HG03196 (cell line): ENCODE measurements around the gene IZUMO2.
"Not testable (repeated sequence)": the region's sequence is repeated elsewhere in the genome, so short reads cannot be mapped to it uniquely, and the experiment has no call there.

Experiments
- ATAC-seq: cut with Tn5 transposase; IDR thresholded peaks from one replicate; pipeline ENCODE4 v1.9.1; 2021; ENCODE audit not compliant: unreplicated experiment

IZUMO2 gene

DNA sequence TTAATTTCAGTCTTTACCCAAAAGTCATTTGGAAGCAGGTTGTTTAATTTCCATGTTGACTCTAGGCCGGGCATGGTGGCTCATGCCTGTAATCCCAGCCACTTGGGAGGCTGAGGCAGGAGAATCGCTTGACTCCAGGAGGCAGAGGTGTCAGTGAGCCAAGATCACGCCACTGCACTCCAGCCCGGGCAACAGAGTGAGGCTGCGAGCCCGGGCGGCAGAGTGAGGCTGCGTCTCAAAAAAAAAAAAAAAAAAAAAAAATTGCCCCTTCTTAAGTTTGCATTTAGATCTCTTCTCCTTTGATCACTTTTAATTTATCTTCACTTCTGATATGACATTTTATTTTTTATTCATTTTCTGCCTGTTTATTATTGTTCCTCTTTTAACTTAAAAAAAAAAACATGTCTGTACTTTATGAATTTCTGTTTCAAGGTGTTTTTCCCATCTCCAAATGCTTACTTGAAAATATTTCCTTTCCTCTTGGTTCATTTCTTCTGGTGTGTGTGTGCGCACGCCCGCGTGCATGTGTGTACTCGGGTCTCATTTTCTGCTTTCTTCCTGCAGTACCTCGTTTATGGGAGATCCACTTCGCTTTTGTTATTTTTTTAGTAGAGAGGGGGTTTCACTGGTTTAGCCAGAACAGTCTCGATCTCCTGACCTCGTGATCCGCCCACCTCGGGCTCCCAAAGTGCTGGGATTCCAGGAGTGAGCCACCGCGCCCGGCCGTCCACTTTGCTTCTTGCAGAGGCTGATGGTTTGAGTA is 26.3 kb downstream of the IZUMO2 start:
- not testable (repeated sequence) for ATAC-seq

DNA sequence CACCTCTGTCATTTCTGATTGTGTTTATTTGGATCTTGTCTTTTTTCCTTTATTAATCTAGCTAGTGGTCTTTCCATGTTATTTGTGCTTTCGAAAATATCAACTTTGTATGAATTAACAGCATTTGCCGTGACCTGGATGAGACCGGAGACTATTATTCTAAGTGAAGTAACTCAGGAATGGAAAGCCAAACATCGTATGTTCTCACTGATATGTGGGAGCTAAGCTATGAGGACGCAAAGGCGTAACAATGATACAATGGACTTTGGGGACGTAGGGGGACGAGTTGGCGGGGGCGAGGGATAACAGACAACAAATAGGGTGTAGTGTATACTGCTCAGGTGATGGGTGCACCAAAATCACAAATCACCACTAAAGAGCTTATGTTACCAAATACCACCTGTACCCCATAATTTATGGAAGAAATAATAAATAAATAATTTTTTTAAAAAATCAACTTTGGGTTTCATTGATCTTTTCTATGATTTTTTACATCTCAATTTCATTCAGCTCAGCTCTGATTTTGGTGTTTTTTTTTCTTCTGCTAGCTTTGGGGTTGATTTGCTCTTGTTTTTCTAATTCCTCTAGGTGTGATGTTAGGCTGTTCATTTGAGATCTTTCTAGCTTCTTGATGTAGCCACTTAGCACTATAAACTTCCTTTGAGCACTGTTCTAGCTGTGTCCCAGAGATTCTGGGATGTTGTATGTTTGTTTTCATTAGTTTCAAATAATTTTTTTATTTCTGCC is 27.1 kb downstream of the IZUMO2 start:
- ATAC-seq, result not testable (repeated sequence)

DNA sequence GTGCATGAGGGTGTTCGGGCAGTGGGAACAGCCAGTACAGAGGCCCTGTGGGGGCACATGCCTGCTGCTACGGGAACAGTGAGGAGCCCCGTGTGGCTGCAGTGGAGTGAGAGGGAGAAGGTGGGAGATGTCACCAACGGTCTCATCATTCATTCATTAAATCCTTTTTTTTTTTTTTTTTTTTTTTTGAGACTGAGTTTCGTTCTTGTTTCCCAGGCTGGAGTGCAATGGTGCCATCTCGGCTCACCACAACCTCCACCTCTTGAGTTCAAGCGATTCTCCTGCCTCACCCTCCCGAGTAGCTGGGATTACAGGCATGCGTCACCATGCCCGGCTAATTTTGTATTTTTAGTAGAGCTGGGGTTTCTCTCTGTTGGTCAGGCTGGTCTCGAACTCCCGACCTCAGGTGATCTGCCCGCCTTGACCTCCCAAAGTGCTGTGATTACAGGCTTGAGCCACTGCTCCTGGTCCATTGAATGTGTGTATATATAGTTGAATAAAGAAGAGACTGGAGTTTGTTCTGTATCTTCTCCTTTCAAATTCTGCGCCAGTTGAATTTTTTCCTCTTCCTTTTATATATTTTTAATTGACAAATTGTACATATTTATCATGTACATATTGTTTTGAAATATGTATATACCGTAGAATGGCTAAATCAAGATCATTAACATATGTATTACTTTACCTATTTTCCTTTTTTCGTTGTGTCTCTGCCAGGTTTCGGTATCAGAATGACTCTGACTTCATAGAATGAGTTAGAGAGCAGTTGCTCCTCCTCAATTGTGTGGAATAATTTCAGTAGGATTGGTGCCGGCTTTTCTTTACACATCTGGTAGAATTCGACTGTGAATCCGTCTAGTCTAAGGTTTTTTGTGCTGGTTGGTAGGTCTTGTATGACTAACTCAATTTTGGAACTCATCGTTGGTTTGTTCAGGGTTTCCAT is 28.0 kb downstream of the IZUMO2 start:
- ATAC-seq, result not testable (repeated sequence)

GRCh38 chr19:50133518-50134492 is 29.3 kb downstream of the IZUMO2 start:
- not testable (repeated sequence) for ATAC-seq

DNA sequence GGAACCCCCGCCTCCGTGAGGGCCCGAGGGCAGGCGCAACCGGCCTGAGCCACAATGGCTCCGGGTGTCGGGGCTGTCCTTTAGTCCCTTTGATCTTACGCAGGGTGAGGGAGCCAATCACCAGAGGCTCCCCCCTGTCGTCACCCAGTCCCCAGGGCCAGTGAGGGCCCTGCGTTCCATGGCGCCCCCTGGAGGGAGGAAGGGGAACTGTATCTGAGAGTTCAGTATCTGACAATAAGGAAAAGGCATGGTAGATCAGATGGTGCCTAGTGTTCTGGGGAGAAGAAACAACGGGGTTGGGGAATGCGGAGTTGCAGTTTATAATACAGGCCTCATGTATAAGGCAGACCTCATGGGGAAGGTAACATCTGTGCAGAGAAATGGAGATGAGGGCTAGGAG is 59.1 kb downstream of the IZUMO2 start:
- not testable (repeated sequence) for ATAC-seq

DNA sequence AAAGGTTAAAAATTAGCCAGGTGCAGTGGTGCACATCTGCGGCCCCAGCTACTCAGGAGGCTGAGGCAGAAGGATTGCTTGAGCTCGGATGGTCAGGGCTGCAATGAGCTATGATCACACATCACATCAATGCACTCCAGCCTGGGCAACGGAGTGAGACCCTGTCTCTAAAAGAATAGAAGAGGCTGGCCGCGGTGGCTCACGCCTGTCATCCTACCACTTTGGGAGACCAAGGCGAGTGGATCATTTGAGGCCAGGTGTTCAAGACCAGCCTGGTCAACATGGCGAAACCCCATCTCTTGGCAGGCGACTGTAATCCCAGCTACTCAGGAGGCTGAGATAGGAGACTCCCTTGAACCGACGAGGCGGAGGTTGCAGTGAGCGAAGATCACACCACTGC is 59.7 kb downstream of the IZUMO2 start:
- ATAC-seq, result not testable (repeated sequence)
